NCI-H146 (cell line): ENCODE measurements around the gene PCTP.

Experiments
- DNase-seq: peaks from one replicate; lab custom pipeline; 2025; lab: John Stamatoyannopoulos, UW

Gene PCTP

GRCh38 chr17:55757659-55758058 is 6.8 kb downstream of the PCTP start:
- DNase-seq, result no peak

- no peak for DNase-seq
Measured at GRCh38 chr17:55758171-55758570, 7.3 kb downstream of the PCTP start.

- no peak for DNase-seq
Measured at GRCh38 chr17:55760643-55761355, 9.9 kb downstream of the PCTP start.

- no peak for DNase-seq
Measured at GRCh38 chr17:55762086-55762858, 11.4 kb downstream of the PCTP start.

GRCh38 chr17:55763856-55764255 is 13.0 kb downstream of the PCTP start:
- DNase-seq, result no peak

- no peak for DNase-seq
Measured at GRCh38 chr17:55764610-55765009, 13.8 kb downstream of the PCTP start.

- no peak for DNase-seq
Measured at GRCh38 chr17:55765472-55765871, 14.6 kb downstream of the PCTP start.

- DNase-seq, result no peak
Measured at GRCh38 chr17:55768936-55769624, 18.2 kb downstream of the PCTP start.

GRCh38 chr17:55769625-55770000 is 18.8 kb downstream of the PCTP start:
- DNase-seq, result no peak

- DNase-seq, result no peak
Measured at GRCh38 chr17:55770196-55770870, 19.5 kb downstream of the PCTP start.

- DNase-seq, result no peak
Measured at GRCh38 chr17:55772086-55772485, 21.2 kb downstream of the PCTP start.

- no peak for DNase-seq
Measured at GRCh38 chr17:55773671-55774070, 22.8 kb downstream of the PCTP start.

- DNase-seq, result peak; percentile 17
Measured at GRCh38 chr17:55774846-55775271, 24.0 kb downstream of the PCTP start.

GRCh38 chr17:55776271-55776670 is 25.4 kb downstream of the PCTP start:
- no peak for DNase-seq

- no peak for DNase-seq
Measured at GRCh38 chr17:55777471-55777971, 26.7 kb downstream of the PCTP start.

GRCh38 chr17:55778389-55779118 is 27.7 kb downstream of the PCTP start:
- DNase-seq, result no peak

- no peak for DNase-seq
Measured at GRCh38 chr17:55783684-55784245, 32.9 kb downstream of the PCTP start.

GRCh38 chr17:55784666-55785065 is 33.8 kb downstream of the PCTP start:
- no peak for DNase-seq

GRCh38 chr17:55785181-55785580 is 34.3 kb downstream of the PCTP start:
- no peak for DNase-seq

GRCh38 chr17:55793272-55793671 is 42.4 kb downstream of the PCTP start:
- no peak for DNase-seq
